ENCODE data around the gene RHBDF1.
A peak's percentile ranks its signal among the peaks of the same experiment; 100 is the strongest.

RHBDF1 gene

DNA sequence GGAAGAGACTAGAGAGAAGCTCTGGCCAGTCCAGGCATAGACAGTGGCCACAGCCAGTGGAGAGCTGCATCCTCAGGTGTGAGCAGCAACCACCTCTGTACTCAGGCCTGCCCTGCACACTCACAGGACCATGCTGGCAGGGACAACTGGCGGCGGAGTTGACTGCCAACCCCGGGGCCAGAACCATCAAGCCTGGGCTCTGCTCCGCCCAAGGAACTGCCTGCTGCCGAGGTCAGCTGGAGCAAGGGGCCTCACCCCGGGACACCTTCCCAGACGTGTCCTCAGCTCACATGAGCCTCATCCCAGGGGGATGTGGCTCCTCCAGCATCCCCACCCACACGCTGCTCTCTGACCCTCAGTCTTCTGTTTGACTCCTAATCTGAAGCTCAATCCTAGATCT, 3.2 kb downstream of the RHBDF1 start:
- Histone ChIP-seq H3K27ac (no peak overlapping the region), H3K27me3 (peaks cover 79% of the 10 kb centered on the region), H3K4me1 (ENCODE audit: control insufficient read depth in 1 of 2, insufficient read depth in 1 of 2, low read depth in 1 of 2, low read length in 1 of 2) (peaks cover 0 to 11% of the 10 kb centered on the region in 2 experiments), H3K9me3 (no peaks in the 10 kb centered on the region), H3K36me3 (no peaks in the 10 kb centered on the region), H3K4me3 (ENCODE audit: low read depth in 1 of 2, low read length in 1 of 2) (no peak overlapping the region)
- TF ChIP-seq, protein P1, sequence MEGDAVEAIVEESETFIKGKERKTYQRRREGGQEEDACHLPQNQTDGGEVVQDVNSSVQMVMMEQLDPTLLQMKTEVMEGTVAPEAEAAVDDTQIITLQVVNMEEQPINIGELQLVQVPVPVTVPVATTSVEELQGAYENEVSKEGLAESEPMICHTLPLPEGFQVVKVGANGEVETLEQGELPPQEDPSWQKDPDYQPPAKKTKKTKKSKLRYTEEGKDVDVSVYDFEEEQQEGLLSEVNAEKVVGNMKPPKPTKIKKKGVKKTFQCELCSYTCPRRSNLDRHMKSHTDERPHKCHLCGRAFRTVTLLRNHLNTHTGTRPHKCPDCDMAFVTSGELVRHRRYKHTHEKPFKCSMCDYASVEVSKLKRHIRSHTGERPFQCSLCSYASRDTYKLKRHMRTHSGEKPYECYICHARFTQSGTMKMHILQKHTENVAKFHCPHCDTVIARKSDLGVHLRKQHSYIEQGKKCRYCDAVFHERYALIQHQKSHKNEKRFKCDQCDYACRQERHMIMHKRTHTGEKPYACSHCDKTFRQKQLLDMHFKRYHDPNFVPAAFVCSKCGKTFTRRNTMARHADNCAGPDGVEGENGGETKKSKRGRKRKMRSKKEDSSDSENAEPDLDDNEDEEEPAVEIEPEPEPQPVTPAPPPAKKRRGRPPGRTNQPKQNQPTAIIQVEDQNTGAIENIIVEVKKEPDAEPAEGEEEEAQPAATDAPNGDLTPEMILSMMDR (IDR thresholded peaks at IDR 0.05): no peak

DNA sequence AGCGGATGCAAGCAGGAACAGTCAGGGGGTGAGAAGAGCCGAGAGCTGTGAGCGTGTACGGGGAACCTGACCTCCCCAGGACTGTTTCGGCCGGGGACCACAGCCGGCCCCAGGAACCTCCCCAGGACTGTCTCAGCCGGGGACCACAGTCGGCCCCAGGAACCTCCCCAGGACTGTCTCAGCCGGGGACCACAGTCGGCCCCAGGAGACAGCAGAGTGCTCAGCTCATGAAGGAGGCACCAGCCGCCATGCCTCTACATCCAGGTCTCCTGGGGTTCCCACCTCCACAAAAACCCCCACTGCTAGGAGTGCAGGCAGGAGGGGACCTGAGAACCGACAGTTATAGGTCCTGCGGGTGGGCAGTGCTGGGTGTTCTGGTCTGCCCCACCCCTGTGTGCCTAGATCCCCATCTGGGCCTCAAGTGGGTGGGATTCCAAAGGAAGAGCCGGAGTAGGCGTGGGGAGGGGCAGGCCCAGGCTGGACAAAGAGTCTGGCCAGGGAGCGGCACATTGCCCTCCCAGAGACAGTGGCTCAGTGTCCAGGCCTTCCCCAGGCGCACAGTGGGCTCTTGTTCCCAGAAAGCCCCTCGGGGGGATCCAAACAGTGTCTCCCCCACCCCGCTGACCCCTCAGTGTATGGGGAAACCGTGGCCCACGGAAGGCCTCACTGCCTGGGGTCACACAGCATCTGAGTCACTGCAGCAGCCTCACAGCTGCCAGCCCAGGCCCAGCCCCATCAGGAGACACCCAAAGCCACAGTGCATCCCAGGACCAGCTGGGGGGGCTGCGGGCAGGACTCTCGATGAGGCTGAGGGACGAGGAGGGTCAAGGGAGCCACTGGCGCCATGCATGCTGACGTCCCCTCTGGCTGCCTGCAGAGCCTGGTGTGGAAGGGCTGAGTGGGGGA, 4.3 kb downstream of the RHBDF1 start:
- no peak overlapping the region for H3K27ac ChIP-seq
- no peaks in the 10 kb centered on the region for H3K9me3 ChIP-seq
- no peak overlapping the region for H3K4me3 ChIP-seq (ENCODE audit: low read depth in 1 of 2, low read length in 1 of 2)
- TF ChIP-seq, protein P1 (IDR thresholded peaks at IDR 0.05): no peak
- H3K36me3 ChIP-seq: no peaks in the 10 kb centered on the region
- peaks cover 0 to 11% of the 10 kb centered on the region in 2 experiments for H3K4me1 ChIP-seq (ENCODE audit: control insufficient read depth in 1 of 2, insufficient read depth in 1 of 2, low read depth in 1 of 2, low read length in 1 of 2)
- H3K27me3 ChIP-seq: peaks cover 69% of the 10 kb centered on the region

DNA sequence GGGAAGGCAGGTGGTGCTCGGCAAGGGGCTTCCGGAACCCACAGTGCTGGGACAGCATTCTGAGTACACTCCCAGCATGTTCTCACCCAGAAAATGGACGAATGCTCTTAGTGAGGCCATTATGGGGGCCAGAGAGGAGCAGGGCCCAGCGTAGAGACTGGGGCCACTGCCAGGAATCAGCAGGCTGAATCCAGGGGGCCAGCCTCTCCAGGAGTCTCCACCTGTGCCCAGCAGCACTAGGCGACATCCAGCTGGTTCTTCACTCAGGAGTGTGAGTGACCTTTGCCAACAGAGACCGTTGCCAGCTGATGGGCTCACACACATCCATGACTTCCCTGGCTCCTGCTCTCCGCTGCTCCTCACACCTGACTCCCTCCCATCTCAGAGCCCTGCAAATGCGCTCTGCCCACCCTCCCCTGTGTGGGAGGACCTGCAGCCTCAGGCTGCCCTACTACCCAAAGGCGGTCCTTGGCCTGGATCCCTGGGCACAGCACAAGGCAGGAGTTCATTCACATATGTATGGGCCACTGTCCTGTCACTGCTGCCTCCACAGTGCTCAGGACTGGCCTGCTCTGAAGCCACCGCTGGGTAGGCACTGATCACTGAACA, 5.1 kb downstream of the RHBDF1 start:
- peaks cover 0 to 6% of the 10 kb centered on the region in 2 experiments for H3K4me1 ChIP-seq (ENCODE audit: control insufficient read depth in 1 of 2, insufficient read depth in 1 of 2, low read depth in 1 of 2, low read length in 1 of 2)
- H3K9me3 ChIP-seq: no peaks in the 10 kb centered on the region
- TF ChIP-seq, protein P1 (IDR thresholded peaks at IDR 0.05): no peak
- no peak overlapping the region for H3K27ac ChIP-seq
- peaks cover 60% of the 10 kb centered on the region for H3K27me3 ChIP-seq
- no peaks in the 10 kb centered on the region for H3K36me3 ChIP-seq
- no peak overlapping the region for H3K4me3 ChIP-seq (ENCODE audit: low read depth in 1 of 2, low read length in 1 of 2)

DNA sequence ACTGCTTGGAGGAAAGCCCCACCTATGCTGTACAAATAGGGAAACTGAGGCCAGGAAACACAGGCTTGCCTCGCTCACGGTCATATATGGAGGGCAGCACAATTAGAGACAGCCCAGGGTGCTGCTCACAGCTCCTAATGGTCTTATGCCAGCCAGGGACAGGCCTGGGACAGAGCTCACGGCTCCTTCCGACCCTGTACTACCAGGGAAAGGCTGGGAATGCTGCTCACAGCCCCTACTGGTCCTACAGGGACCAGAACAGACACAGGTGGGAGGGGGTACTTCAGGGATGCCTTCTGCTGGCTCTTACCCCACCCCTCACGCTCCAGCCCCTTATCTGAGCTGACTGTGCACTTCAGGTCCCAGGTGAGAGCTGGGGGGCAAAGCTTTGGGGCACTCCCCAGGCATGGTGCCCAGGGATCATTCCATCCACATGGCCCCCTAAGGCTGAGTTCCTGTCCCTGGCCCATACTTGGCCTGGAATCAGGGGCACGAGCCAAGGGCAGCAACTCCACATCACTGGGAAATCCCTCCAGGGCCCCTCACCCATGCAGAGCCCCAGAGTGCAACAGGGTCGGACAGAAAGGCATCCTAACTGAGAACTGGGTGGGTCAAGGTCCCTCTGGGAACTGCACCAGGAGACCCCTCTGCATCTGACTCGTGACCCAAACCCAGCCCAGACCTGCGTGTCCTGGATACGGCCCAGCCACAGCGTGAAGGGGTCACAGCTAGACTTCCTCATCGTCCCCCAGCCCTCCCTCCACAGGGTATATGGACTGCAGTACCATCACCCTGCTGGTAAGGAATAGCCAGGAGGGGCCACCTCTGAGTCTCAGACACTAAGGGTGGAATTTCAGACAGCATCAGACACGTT, 5.9 kb downstream of the RHBDF1 start:
- no peaks in the 10 kb centered on the region for H3K36me3 ChIP-seq
- H3K4me3 ChIP-seq (ENCODE audit: low read depth in 1 of 2, low read length in 1 of 2): no peak overlapping the region
- TF ChIP-seq, protein P1 (IDR thresholded peaks at IDR 0.05): no peak
- no peaks in the 10 kb centered on the region for H3K4me1 ChIP-seq (ENCODE audit: control insufficient read depth in 1 of 2, insufficient read depth in 1 of 2, low read depth in 1 of 2, low read length in 1 of 2)
- no peak overlapping the region for H3K27ac ChIP-seq
- peaks cover 53% of the 10 kb centered on the region for H3K27me3 ChIP-seq
- no peaks in the 10 kb centered on the region for H3K9me3 ChIP-seq

DNA sequence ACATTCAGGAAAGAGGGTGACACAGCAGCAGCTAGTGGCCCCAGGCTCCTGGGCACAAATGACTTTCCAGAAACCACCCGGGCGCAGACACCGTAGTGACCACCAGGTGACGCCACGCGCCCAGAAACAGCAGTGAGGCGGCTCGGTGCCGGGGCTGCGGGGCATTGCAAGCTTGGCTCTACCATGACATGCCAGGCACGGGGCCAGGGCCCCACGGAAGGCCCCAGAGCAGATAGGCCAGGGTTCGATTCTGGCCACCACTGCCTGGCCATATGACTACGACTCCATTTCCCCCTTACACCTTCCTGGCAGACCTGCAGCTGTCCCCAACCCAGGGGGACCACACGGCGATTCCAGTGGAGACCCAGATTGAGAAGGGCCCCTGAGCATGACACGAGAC, 6.7 kb downstream of the RHBDF1 start:
- Histone ChIP-seq H3K4me1 (ENCODE audit: control insufficient read depth in 1 of 2, insufficient read depth in 1 of 2, low read depth in 1 of 2, low read length in 1 of 2) (no peaks in the 10 kb centered on the region), H3K36me3 (no peaks in the 10 kb centered on the region), H3K27ac (no peak overlapping the region), H3K4me3 (ENCODE audit: low read depth in 1 of 2, low read length in 1 of 2) (no peak overlapping the region), H3K9me3 (no peaks in the 10 kb centered on the region), H3K27me3 (peaks cover 45% of the 10 kb centered on the region)
- TF ChIP-seq, protein P1 (IDR thresholded peaks at IDR 0.05): peak; percentile 80

All from neutrophil (primary cell).